Measurements from ENCODE around the gene TNPO3. TPM values are rescaled to one million over a fixed set of nuclear protein-coding genes. Genes with fewer than 3 reads are reported as not detected.

TNPO3 gene
- total and polyA plus RNA-seq, 7 donors = 22.6 to 62.1 (median 37.0) TPM

- ATAC-seq (peak in 1 of 4 donors; percentile 21), DNase-seq (no peak)
- intact Hi-C loops (cut with DNase I) = no loop called here
- Histone ChIP-seq H3K36me3 (ENCODE audit: insufficient read depth in 1 of 2, low read depth in 1 of 2) (peaks cover 6 to 55% of the 10 kb centered on the region in 2 donors), H3K27me3 (ENCODE audit: insufficient read depth in 3 of 3, low read length in 2 of 3) (no peaks in the 10 kb centered on the region), H3K4me3 (no peak overlapping the region), H3K4me1 (peaks cover 6% of the 10 kb centered on the region), H3K27ac (no peak overlapping the region), H3K9me3 (no peaks in the 10 kb centered on the region)
- TF ChIP-seq CTCF (IDR thresholded peaks at IDR 0.05) = no peak
- WGBS, 3 donors = 65 to 83% (median 73%) methylated on average over 3 of the region's 3 CpGs
These were observed 45.5 kb downstream of the TNPO3 start for GRCh38 chr7:129009437-129009836.

GRCh38 chr7:129008645-129009414 lies 46.1 kb downstream of the TNPO3 start:
- intact Hi-C loops (cut with DNase I) = no loop called here
- Histone ChIP-seq H3K4me3 (no peak overlapping the region), H3K4me1 (peaks cover 6% of the 10 kb centered on the region), H3K36me3 (ENCODE audit: insufficient read depth in 1 of 2, low read depth in 1 of 2) (peaks cover 5 to 55% of the 10 kb centered on the region in 2 donors), H3K27ac (no peak overlapping the region), H3K27me3 (ENCODE audit: insufficient read depth in 3 of 3, low read length in 2 of 3) (no peaks in the 10 kb centered on the region), H3K9me3 (no peaks in the 10 kb centered on the region)
- no peak for TF ChIP-seq CTCF (IDR thresholded peaks at IDR 0.05)
- 85 to 95% (median 89%) methylated on average over 2 of the region's 2 CpGs for WGBS, 3 donors
- DNase-seq (no peak), ATAC-seq (no peak)

GRCh38 chr7:129007572-129007971 lies 47.3 kb downstream of the TNPO3 start:
- H3K27ac ChIP-seq = no peak overlapping the region
- no peaks in the 10 kb centered on the region for H3K9me3 ChIP-seq
- peaks cover 6% of the 10 kb centered on the region for H3K4me1 ChIP-seq
- H3K27me3 ChIP-seq (ENCODE audit: insufficient read depth in 3 of 3, low read length in 2 of 3) = no peaks in the 10 kb centered on the region
- WGBS, 3 donors = 94 to 97% (median 95%) methylated on average over 4 of the region's 4 CpGs
- DNase-seq = no peak
- no peak for ATAC-seq
- H3K4me3 ChIP-seq = no peak overlapping the region
- intact Hi-C loops (cut with DNase I) = no loop called here
- H3K36me3 ChIP-seq (ENCODE audit: insufficient read depth in 1 of 2, low read depth in 1 of 2) = peaks cover 0 to 50% of the 10 kb centered on the region in 2 donors
- no peak for TF ChIP-seq CTCF (IDR thresholded peaks at IDR 0.05)

- Histone ChIP-seq H3K4me1 (peaks cover 6% of the 10 kb centered on the region), H3K9me3 (no peaks in the 10 kb centered on the region), H3K36me3 (ENCODE audit: insufficient read depth in 1 of 2, low read depth in 1 of 2) (peaks cover 0 to 57% of the 10 kb centered on the region in 2 donors), H3K27me3 (ENCODE audit: insufficient read depth in 3 of 3, low read length in 2 of 3) (no peaks in the 10 kb centered on the region), H3K27ac (no peak overlapping the region), H3K4me3 (no peak overlapping the region)
- no peak for TF ChIP-seq CTCF (IDR thresholded peaks at IDR 0.05)
- WGBS, 3 donors = 85 to 92% (median 88%) methylated on average over 3 of the region's 3 CpGs
- DNase-seq = no peak
- ATAC-seq = no peak
- intact Hi-C loops (cut with DNase I) = no loop called here
These were observed 48.1 kb downstream of the TNPO3 start for GRCh38 chr7:129006636-129007414.
